Stimulated activated CD8-positive, alpha-beta memory T cell treated with anti-CD3 and anti-CD28 coated beads, Interleukin-2, amount 100 ng/mL, for 48 hours (primary cell): ENCODE results near the gene MAPRE2.
"Not testable (repeated sequence)": the region's sequence is repeated elsewhere in the genome, so short reads cannot be mapped to it uniquely, and the experiment has no call there.

Experiments used
- DNase-seq, 2 donors: peaks; one replicate each; pipeline ENCODE4 v3.0.0-alpha.2; 2020; ENCODE audit warnings: low read depth in 2 of 2

The MAPRE2 gene

DNA sequence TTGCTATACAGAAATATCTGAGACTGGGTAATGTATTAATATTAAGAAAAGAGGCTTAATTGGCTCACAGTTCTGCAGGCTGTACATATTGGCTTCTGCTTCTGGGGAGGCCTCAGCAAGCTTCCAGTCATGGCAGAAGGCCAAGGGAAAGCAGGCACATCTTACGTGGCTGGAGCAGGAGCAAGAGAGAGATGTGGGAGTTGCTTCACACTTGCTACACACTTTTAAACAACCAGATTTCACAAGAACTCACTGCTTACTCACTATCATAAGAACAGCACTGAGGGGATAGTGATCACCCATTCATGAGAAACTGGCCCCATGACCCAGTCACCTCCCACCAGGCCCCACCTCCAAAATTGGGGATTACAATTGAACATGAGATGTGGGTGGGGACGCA lies 50.6 kb downstream of the MAPRE2 start:
- no peak for DNase-seq

DNA sequence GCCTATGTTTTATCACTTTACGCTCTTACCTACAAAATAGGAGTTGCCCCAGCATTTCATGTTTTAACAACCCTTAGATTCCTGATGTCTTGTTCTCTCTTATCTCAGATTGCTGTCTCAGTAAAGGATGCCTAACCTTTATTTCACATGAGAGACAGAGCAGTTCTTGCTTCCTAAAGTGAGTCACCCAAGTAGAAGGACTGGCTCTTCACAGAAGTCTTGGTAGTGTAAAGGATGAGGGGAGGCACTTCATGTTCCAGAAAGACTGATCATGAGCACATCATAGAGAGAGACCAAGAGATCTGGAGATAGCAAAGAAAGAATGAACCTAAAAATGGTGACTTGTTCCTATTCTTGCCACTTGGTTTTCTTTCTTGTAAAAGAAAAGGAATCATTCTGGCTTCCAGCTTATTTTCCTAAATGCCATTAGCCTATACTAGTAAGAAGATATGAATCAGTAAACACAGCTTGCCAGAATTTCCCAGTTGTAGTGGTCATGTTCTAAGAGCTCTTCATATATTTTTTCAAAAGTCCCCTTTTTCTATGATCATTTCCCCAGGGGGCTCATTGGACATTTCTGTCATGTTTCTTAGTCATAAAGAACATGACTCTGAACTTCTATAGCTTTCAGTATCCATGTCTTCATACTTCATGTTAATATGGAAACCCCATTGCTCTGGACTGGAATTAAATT lies 54.9 kb downstream of the MAPRE2 start:
- no peak for DNase-seq

DNA sequence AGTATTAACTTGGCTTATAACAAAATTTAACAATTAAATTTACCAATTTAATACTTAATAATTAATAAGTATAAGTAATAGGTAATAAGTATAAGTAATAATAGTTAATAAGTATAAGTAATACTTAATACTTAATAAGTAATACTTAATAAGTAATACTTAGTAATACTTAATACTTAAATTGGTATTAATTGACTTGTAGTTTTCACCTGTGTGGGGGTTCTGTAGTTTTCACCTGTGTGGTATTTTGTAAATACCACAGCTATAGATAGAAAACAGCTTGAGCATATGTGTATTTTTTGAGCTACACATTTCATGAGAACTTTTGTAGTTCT lies 55.4 kb downstream of the MAPRE2 start:
- no peak for DNase-seq

DNA sequence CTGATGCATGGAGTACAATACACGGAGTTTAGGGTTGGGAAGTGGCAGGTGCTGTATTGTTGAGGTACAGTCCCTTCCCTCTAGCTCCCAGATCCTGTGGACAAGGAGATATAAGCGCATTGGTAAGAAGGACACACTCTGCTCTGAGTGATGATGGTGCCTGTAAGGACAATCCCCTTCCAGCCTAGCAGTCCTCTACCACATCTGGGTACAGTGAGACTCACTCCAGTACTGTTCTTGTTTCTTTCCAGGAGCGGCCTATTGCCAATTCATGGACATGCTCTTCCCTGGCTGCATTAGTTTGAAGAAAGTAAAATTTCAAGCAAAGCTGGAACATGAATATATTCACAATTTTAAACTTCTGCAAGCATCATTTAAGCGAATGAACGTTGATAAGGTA lies 56.0 kb downstream of the MAPRE2 start:
- DNase-seq: no peak

DNA sequence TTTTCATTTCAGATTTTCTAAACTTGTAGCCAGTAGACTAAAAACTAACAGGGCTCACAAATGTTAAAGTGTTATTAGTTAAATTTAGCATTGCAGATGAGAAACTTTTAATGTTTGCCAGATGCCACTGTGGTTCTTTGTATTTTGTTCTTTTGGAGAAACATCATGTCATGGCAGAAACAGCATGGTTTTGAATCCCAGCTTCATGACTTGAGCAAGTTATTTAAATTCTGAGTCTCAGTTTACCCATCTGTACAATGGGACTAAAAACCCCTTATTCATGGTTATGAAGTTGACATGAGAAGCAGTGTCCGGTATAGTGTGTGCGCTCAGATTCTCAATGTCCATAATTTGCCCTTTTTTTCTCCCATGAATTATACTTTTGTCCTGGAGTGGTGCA lies 56.5 kb downstream of the MAPRE2 start:
- DNase-seq: no peak

DNA sequence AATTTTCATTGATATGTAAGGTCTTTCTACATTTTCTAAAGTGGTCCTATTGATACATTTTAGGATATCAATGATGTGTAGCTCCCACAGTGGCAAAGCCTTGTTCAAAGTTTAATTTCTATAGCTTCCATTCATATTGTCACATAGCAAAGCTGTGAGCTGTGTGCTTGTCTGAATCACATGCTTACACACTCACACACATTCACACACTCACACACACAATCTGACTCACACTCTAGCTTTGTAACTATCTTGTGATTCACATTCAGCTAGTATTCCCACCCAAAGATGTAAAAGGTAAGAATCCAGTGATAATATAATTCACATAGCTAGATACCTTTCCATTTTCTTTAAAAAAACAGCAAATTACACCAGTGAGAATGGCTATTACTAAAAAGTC lies 58.7 kb downstream of the MAPRE2 start:
- DNase-seq: no peak

DNA sequence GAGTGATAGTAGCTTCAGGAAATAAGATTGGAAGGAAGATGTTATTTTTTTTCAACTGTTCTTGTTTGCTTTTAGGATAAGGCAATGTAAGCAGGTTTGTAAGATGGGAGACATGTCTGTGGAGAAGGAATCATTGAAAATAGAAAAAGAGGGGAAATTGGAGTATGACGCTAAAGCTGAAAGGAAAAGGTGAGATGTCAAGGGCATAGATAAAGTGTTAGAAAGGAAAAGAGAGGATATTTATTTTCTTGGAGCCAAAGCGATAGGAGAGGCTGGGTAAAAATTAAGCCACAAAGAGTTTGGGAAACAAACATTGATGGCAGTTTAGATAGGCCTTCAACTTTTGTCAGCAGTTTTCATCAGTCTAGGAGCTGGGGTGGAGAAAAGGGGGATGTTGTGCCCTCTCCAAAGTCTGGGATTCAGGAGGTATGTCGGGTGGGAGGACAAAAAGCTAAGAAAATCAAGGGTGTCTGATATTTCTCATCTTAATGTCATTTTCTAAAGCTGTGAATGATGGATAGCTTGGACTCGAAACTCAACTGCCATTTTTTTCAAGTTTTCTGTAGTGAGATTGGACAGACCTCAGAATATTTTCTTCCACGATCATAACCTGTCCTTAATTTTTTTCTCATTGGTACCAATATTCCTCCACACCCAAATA lies 63.3 kb downstream of the MAPRE2 start:
- DNase-seq: no peak

DNA sequence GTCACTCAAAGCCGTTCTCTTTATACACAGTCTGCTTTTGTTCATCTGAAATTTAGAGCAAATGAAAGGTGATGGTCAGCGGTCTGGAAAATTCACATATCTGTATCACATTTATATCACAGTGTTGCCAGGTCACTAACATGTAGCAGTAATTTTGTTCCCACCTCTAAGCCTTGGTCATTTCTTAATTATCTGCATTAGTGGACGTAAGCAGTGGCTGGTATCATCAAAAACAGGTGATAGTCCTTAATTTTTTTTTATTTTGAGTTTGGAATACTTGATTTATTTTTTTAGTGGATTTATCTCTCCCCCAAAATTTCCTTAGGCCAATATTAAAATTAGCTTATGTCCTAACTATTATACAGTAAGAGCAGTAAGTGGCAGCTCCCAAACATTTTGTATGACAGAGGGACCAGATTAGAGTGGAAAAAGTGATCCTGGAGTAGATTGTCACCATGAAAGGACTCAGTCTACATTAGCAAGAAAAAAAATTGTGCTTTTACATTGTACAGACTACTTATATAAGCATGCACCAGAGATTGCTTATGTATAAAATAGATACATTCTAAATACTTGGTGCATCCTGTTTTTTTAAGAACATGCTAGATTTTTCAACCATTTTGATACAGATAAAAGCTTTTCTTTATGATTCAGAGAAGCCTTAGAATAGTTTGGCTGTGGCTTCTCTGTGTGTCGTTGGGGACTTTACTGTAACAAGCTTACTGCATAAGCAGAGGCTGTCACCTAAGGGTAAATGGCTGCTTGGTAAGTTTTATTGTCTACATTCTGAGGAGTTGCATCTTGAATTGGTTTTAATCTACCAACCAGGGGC lies 65.0 kb downstream of the MAPRE2 start:
- no peak for DNase-seq

DNA sequence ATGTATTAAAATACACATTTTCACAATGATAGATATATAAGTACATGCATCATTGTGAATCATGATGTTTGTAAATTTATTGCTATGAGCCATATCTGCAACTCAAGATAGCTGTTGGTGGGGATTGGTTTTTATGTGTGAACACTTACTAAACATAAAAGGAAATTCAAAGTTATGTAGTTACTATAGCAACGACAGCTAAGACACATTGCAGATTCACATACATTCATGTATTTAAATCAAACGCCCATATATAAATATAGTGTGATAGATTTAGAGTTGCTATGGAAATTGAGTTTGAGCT lies 65.6 kb downstream of the MAPRE2 start:
- DNase-seq: no peak

DNA sequence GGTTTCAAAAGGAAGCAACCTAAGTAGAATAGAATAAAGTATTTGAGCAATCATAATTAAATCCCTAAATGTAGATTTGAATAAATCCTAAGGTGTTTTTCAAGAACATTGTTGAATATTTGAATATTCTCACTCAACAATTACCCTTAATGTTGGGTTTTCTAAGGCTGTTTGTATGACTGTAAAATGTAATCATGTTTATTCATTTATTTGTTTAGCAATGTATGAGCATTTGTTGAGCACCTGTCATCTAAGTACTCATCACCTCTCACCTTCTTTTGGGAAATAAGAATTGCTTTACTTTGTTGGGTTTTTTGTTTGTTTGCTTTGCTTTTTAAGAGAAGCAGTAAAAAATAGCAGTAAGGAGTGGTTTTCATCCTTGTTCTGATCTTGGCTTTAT lies 66.0 kb downstream of the MAPRE2 start:
- DNase-seq: no peak

DNA sequence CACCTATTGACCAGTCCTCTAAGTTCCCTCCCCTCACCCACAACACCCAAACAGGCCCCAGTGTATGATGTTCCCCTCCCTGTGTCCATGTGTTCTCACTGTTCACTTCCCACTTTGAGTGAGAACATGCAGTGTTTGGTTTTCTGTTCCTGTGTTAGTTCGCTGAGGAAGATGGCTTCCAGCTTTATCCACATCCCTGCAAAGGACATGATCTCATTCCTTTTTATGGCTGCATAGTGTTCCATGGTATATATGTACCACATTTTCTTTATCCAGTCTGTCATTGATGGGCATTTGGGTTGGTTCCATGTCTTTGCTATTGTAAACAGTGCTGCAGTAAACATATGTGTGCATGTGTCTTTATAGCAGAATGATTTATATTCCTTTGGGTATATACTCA lies 66.9 kb downstream of the MAPRE2 start:
- DNase-seq: not testable (repeated sequence)

DNA sequence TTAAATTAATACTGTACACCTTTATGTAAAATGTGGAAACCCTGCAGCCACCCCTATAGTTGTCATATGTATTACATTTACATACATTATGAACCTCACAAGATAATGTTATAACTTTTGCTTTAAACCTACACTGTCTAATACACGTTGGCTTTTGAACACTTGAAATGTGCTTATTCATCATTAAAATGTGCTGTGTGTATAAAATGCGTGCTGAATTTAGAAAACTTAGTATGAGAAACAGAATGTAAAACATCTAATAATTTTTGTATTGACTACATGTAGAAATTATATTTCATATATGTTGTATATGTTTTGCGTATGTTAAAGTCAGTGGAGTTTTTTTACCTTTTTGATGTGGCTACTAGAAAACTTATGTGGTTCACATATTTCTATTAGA lies 68.8 kb downstream of the MAPRE2 start:
- no peak for DNase-seq

DNA sequence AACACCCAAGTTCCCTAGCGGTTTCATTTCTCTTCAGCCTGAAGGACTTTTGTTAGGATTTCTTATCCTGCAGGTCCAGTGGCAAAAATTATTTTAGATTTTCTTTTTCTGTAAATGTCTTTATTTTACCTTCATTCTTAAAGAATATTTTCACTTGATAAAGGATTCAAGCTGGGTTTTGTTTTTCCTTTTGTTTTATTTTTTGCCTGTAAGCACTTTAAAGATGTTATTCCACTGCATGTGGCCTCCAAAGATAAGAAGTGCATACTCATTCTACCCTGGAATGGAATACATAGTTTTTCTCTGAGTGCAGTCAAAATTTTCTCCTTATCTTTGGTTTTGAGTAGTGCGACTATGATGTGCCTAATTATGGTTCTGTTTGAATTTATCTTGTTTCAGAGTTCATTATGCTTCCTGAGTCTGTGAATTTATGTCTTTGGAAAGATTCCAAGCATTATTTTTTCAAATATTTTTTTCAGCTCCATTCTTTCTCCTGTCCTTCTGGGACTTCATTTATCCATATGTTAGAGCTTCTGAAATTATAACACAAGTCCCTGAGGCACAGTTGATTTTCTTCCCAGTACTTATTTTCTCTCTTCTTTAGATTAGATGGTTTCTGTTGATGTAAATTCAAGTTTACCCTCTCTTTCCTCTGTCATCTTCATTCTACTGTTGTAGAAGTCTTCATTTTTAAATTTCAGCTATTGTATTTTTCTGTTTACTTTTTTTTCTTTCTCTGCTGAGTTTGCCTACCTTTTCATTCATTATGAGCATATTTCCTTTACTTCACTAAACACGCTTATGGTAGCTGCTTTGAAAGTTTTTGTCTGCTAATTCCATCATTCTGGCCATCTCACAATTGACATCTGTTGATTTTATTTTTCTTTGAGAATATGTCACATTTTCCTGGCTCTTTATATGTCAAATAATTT lies 69.6 kb downstream of the MAPRE2 start:
- DNase-seq: no peak

DNA sequence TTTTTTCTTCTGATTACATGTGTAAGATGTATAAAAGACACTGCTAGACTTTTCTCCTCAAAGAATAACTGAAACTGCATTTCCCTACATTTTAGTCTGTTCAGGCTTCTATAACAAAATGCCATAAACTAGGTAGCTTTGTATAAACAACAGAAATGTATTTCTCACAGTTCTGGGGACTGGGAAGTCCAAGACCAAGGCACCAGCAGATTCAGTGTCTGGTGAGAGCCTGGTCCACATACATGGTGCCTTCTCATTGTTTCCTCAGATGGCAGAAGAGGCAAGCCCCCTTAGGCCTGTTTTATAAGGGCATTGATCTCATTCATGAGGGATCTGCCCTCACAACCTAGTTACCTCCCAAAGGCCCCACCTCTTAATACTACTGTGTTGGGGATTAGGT lies 71.5 kb downstream of the MAPRE2 start:
- DNase-seq: no peak

DNA sequence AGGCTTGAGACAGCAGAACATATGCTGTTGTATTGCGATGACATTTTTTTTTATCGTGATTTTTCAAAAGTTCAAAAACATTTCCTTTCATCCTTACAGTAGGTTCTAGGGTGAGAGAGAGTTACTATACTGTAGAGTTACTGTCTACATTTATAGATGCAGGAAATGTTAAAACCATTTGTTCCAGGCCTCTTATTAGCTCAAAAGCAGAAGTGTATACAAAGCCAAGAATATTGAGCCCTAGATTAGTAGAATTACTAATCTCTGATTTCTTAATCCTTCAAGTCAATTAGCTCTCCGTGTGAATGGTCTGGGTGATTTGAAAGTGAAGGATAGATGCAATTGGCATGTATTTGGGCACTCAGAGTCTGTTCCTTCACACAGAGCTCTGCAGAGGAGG lies 73.1 kb downstream of the MAPRE2 start:
- DNase-seq: no peak

DNA sequence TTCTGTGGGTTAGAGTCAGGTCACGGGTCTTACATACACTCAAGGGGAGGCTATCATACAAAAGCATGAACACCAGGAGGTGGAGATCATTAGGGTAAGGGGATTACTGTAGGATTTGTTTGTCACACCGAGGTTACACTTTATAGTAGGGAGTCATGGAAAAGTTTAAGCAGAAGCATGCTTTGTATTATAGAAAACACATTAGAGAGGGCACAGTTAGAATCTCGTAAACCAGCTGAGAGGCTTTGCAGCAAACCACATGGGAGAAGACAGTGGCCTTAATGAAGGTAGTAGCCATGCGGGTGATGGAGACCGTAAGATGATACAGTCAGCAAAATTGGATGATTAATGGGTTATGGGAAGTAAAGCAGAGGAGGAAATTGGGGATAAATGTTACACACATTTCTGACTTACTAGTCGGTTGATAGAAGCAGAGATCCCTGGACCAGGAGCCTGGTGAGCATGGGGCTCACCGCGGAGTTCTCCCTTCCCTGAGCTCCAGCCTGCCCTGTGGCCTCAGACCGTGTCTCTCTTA lies 75.6 kb downstream of the MAPRE2 start:
- DNase-seq: no peak

DNA sequence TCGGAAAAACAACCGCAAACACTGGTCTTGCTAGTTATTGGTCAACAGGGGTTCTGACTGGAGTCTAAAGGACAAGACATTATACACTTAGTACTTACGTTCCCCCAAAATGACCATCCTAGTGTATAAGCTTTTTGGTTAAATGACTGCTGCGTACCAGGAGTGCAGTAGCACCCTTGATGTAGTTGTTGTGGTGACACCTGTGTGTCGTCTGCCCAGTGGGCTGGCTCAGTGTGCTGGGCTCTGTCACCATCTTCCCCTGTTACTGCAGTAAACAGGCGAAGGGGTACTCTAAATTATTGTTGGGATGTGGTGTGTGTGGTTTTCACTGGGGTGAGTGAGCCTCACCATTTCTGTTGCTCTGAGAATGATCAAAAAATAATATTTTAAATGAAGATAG lies 76.2 kb downstream of the MAPRE2 start:
- DNase-seq: no peak

DNA sequence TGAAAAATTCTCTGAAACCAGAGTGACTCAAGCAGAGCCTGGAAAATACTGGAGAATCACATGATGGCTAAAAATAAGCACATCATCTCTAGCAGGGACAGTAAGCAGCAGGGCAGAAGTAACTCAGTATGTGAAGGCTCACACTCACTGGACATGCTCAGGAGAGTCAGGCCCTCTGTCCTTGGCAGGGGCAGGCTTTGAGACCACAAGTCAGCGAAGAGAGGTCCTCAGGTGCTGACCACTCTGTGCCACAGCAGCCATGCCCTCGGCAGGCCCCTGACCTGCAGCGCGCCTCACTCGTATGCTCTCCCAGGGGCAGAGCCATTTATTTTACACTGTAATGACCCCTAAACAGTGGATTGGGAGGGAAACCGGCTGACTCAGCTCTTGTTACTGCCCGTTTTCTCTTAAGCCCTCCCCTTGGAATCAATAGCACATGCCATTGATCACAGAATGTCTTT lies 76.8 kb downstream of the MAPRE2 start:
- DNase-seq: no peak

DNA sequence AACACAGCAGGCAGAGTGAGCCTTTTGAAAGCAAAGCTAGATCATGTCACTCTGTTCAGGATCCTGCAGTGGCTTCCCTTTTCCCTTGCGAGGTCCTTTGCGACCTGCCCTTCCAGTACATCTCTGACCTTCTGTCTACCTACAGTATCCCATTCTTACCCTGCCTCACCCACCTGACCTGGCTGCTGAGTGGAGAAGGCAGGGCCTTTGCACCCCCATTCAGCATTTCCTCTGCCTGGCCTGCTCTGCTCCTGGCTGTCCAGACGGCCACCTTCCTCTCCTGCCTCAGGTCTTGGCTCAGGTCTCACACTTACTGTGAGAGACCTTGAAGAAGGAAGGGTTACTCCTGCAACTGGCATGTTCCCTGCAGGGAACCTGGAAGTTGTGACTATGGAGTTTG lies 77.4 kb downstream of the MAPRE2 start:
- DNase-seq: no peak

DNA sequence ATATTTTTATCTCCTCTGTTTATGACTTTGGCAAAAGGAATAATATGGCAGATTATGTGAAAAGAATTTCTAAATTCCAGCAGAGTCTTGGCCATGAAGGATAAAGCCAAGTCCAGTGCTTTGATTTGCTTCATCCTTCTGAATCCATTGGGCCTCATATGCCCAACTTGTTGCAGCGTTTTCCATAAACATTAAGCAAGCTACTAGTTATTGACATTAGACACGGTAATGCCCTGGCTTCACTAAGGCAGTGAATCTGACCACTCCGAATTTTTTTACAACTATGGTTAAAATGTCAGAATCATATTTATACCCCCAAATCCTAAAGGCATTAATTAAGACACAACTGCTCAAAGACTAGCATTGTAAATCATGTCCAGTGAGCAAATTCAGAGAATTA lies 79.8 kb downstream of the MAPRE2 start:
- DNase-seq: no peak

DNA sequence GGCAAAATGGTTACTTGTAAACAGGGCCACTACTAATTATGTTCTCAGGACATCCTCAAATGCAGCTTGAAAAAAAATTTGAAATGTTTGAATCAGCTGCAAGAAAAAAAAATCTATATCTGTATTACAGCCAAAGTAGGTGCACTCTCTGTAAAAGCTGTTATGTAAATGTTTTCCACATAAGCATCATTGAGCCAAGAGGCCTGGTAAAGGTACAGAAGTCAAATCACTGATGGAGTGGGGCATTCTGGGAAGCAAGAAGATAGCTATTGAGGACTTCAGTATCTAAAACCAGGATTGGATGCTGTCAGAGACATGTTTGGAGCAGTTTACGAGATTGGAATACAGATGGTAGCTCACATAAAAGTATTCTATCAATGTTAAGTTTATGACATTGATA lies 80.3 kb downstream of the MAPRE2 start:
- no peak for DNase-seq
